WTC11 (cell line): Measurements from ENCODE around the gene SPEF1. TPM values are rescaled to one million over a fixed set of nuclear protein-coding genes. Genes with fewer than 3 reads are reported as not detected.
"Not testable (repeated sequence)": the region's sequence is repeated elsewhere in the genome, so short reads cannot be mapped to it uniquely, and the experiment has no call there.

ENCODE experiments used
- ATAC-seq: fragments of 200-7000 bp; cut with Tn5 transposase; 2 replicates; pipeline ENCODE4 v1.10.0; 2021; ENCODE audit warnings: mild to moderate bottlenecking, moderate library complexity
- CTCF ChIA-PET: fragments of 300-600 bp; sonication (Branson Sonifier 250); formaldehyde crosslinking; loops from one replicate; lab custom pipeline; 2021; ENCODE audit warnings: antibody characterized with exemption; lab: Charles Lee
- POLR2A ChIA-PET: fragments of 350-600 bp; sonication (Branson Sonifier 250); formaldehyde crosslinking; loops from one replicate; lab custom pipeline; 2021; ENCODE audit warnings: antibody characterized with exemption; lab: Charles Lee
- DNase-seq: peaks from one replicate; pipeline ENCODE4 v3.0.0; 2021; ENCODE audit warnings: low spot score
- H3K27ac Mint-ChIP-seq: 2 replicates; pipeline ENCODE4 v1.8.0; 2021; ENCODE audit warnings: mixed read lengths
- H3K27me3 Mint-ChIP-seq: 2 replicates; pipeline ENCODE4 v1.8.0; 2021; ENCODE audit warnings: low read depth, mild to moderate bottlenecking, moderate library complexity, mixed read lengths
- H3K36me3 Mint-ChIP-seq: 2 replicates; pipeline ENCODE4 v1.8.0; 2021; ENCODE audit warnings: mixed read lengths
- H3K4me1 Mint-ChIP-seq: 2 replicates; pipeline ENCODE4 v1.8.0; 2022; ENCODE audit warnings: mixed read lengths
- H3K4me3 Mint-ChIP-seq: 2 replicates; pipeline ENCODE4 v1.8.0; 2021; ENCODE audit warnings: mild to moderate bottlenecking, moderate library complexity, mixed read lengths
- H3K9me3 Mint-ChIP-seq: 2 replicates; pipeline ENCODE4 v1.8.0; 2021; ENCODE audit warnings: mixed read lengths
- E2F4 ChIP-seq: sonication (generic); formaldehyde crosslinking; IDR thresholded peaks from 2 replicates; pipeline ENCODE4 v1.8.1; 2022; ENCODE audit warnings: low read depth, mild to moderate bottlenecking, moderate library complexity, missing genetic modification reagents, borderline replicate concordance
- HMGXB4 ChIP-seq: sonication (generic); formaldehyde crosslinking; IDR thresholded peaks from 2 replicates; pipeline ENCODE4 v1.8.1; 2023; ENCODE audit warnings: mild to moderate bottlenecking, moderate library complexity, missing genetic modification reagents
- JAZF1 ChIP-seq: fragments of 250-450 bp; sonication (Bioruptor Pico); IDR thresholded peaks from 2 replicates; pipeline ENCODE4 v1.9.0; 2021; ENCODE audit warnings: moderate library complexity, mild to moderate bottlenecking, inconsistent platforms
- KAT7 ChIP-seq: sonication (generic); formaldehyde crosslinking; IDR thresholded peaks from 2 replicates; pipeline ENCODE4 v1.8.1; 2023; ENCODE audit warnings: missing genetic modification reagents, mild to moderate bottlenecking, borderline replicate concordance
- TEAD4 ChIP-seq: sonication (generic); formaldehyde crosslinking; IDR thresholded peaks from 2 replicates; pipeline ENCODE4 v1.8.0; 2022; ENCODE audit warnings: mild to moderate bottlenecking, missing genetic modification reagents
- ZMAT4 ChIP-seq: fragments of 250-450 bp; sonication (Bioruptor Pico); IDR thresholded peaks from 2 replicates; pipeline ENCODE4 v1.9.0; 2021; ENCODE audit warnings: mild to moderate bottlenecking
- ZNF416 ChIP-seq: fragments of 250-450 bp; sonication (Bioruptor Pico); IDR thresholded peaks from 2 replicates; pipeline ENCODE4 v1.9.0; 2021; ENCODE audit warnings: mild to moderate bottlenecking, inconsistent platforms
- ZNF425 ChIP-seq: fragments of 250-450 bp; sonication (Bioruptor Pico); conservative IDR thresholded peaks from 2 replicates; pipeline ENCODE4 v1.9.0; 2021; ENCODE audit warnings: mild to moderate bottlenecking
- ZNF512 ChIP-seq: sonication (generic); formaldehyde crosslinking; IDR thresholded peaks from 2 replicates; pipeline ENCODE4 v1.8.1; 2022; ENCODE audit warnings: missing genetic modification reagents, borderline replicate concordance
- ZNF532 ChIP-seq: fragments of 250-450 bp; sonication (Bioruptor Pico); IDR thresholded peaks from 2 replicates; pipeline ENCODE4 v1.9.0; 2021; ENCODE audit warnings: mild to moderate bottlenecking, borderline replicate concordance
- total RNA-seq: library from RNA; stranded (reverse); gene quantifications from 3 replicates; pipeline ENCODE4 v1.2.3, GENCODE V29; 2021

The SPEF1 gene
- total RNA-seq, 1 experiment from 2014 or later = 0.72 TPM

GRCh38 chr20:3794701-3795420 is 13.6 kb upstream of the SPEF1 start (continued):
- TF ChIP-seq ZNF532 = no peak
- no peak for TF ChIP-seq TEAD4 (CRISPR knock-in tag)
- no peak for TF ChIP-seq KAT7 (CRISPR knock-in tag)
- TF ChIP-seq JAZF1 = no peak
- TF ChIP-seq E2F4 = no peak
- no peak for TF ChIP-seq ZNF416 (CRISPR knock-in tag)
- TF ChIP-seq ZNF425 (CRISPR knock-in tag) = no peak
- no peak for TF ChIP-seq ZMAT4 (CRISPR knock-in tag)

GRCh38 chr20:3794168-3794567 is 12.9 kb upstream of the SPEF1 start:
- not testable (repeated sequence) for H3K27ac Mint-ChIP-seq

GRCh38 chr20:3789201-3789600 is 8.0 kb upstream of the SPEF1 start:
- ATAC-seq, H3K4me3 Mint-ChIP-seq, H3K9me3 Mint-ChIP-seq, H3K36me3 Mint-ChIP-seq, POLR2A ChIA-PET, DNase-seq, H3K27ac Mint-ChIP-seq, H3K4me1 Mint-ChIP-seq: not testable (repeated sequence)
- CTCF ChIA-PET = interaction anchor here (6.0 to 7.0 kb wide), 2 partner anchors 21 to 29 kb away, joined by 36 to 92 read pairs; partner anchors contain the start of genes ADISSP and AP5S1
- H3K27me3 Mint-ChIP-seq = peaks cover 27% of the 10 kb centered on the region

More at GRCh38 chr20:3794168-3794567, 12.9 kb upstream of the SPEF1 start:
- H3K36me3 Mint-ChIP-seq, DNase-seq, H3K4me3 Mint-ChIP-seq, ATAC-seq, POLR2A ChIA-PET, H3K9me3 Mint-ChIP-seq: not testable (repeated sequence)
- Mint-ChIP-seq H3K27me3 (peaks cover 13% of the 10 kb centered on the region), H3K4me1 (peaks cover 32% of the 10 kb centered on the region)
- CTCF ChIA-PET = interaction anchor here (2.3 to 2.8 kb wide), 2 partner anchors 8 to 25 kb away, joined by 12 to 29 read pairs; partner anchors contain the start of genes AP5S1 and CENPB

GRCh38 chr20:3788685-3789155 is 7.5 kb upstream of the SPEF1 start:
- no peak for ATAC-seq
- ChIA-PET CTCF (interaction anchor here (6.0 to 7.0 kb wide), 2 partner anchors 20 to 30 kb away, joined by 36 to 92 read pairs; partner anchors contain the start of genes ADISSP and AP5S1), POLR2A (no interaction called here)
- Mint-ChIP-seq H3K36me3 (peaks cover 4% of the 10 kb centered on the region; the same call in 1 of the 2 replicates), H3K4me1 (peaks cover 9% of the 10 kb centered on the region), H3K27me3 (peaks cover 27% of the 10 kb centered on the region), H3K9me3 (no peaks in the 10 kb centered on the region), H3K4me3 (no peak overlapping the region), H3K27ac (no peak overlapping the region)
- DNase-seq = no peak
- TF ChIP-seq ZNF512 (CRISPR knock-in tag) (peak; percentile 87; the same call in 1 of the 2 replicates), HMGXB4 (CRISPR knock-in tag) (no peak)
